Sigmoid colon (tissue), 4 donors: ENCODE results near the gene ERRFI1.

Source experiments
- CTCF ChIP-seq, 4 experiments: fragments of 450-650 bp in 3 of 4; fragments of 200-600 bp in 1 of 4; IDR thresholded peaks; one replicate each; pipeline ENCODE4 v1.5.1; 2016 to 2019; ENCODE audit warnings: antibody characterized with exemption in 4 of 4, mild to moderate bottlenecking in 3 of 4, moderate library complexity in 2 of 4
- EP300 ChIP-seq, 4 donors: sonication (generic); formaldehyde crosslinking; IDR thresholded peaks; one replicate each; pipeline ENCODE4 v1.6.1; 2017; ENCODE audit warnings: antibody characterized with exemption in 4 of 4
- POLR2A ChIP-seq, 2 donors: fragments of 450-650 bp; IDR thresholded peaks; one replicate each; pipeline ENCODE4 v1.6.1; 2016; ENCODE audit warnings: antibody characterized with exemption in 2 of 2, mild to moderate bottlenecking in 2 of 2, moderate library complexity in 2 of 2
- POLR2AphosphoS5 ChIP-seq, 4 donors: sonication (generic); formaldehyde crosslinking; IDR thresholded peaks; one replicate each; pipeline ENCODE4 v1.6.1; 2017; ENCODE audit warnings: antibody characterized with exemption in 4 of 4

GRCh38 chr1:8042134-8042533 lies 16.0 kb upstream of the ERRFI1 start:
- no peak for TF ChIP-seq CTCF (IDR thresholded peaks at IDR 0.05)
- TF ChIP-seq POLR2AphosphoS5 (IDR thresholded peaks at IDR 0.05): no peak
- no peak for TF ChIP-seq POLR2A (IDR thresholded peaks at IDR 0.05)
- no peak for TF ChIP-seq EP300 (IDR thresholded peaks at IDR 0.05)
